ENCODE results near the gene ERC1.

DNA sequence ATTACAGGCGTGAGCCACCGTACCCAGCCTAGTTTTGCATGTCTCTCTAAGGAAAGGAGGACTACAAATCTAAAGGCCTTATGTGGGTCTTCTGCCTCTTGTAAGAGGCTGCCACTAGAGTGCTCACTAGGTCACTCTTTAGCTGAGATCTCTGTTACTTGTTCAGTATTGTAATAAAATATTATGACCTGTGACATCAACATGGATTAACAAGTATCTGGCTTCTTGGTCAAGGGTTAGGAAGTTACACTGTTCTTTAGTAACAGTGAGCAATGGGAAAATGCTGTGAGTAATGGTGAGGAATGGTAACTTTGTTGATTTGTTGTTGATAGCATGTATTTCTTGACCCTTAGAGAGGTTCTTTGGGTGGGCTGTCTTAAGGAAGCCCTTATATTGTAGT, 50.5 kb downstream of the ERC1 start:
- TF ChIP-seq, protein P1, sequence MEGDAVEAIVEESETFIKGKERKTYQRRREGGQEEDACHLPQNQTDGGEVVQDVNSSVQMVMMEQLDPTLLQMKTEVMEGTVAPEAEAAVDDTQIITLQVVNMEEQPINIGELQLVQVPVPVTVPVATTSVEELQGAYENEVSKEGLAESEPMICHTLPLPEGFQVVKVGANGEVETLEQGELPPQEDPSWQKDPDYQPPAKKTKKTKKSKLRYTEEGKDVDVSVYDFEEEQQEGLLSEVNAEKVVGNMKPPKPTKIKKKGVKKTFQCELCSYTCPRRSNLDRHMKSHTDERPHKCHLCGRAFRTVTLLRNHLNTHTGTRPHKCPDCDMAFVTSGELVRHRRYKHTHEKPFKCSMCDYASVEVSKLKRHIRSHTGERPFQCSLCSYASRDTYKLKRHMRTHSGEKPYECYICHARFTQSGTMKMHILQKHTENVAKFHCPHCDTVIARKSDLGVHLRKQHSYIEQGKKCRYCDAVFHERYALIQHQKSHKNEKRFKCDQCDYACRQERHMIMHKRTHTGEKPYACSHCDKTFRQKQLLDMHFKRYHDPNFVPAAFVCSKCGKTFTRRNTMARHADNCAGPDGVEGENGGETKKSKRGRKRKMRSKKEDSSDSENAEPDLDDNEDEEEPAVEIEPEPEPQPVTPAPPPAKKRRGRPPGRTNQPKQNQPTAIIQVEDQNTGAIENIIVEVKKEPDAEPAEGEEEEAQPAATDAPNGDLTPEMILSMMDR (IDR thresholded peaks at IDR 0.05), result no peak
- TF ChIP-seq EP300 (IDR thresholded peaks at IDR 0.05; ENCODE audit: low read depth), result no peak
